ENCODE results near the gene ZMYND11. TPM values are rescaled to one million over a fixed set of nuclear protein-coding genes. Genes with fewer than 3 reads are reported as not detected.
"Not testable (repeated sequence)": the region's sequence is repeated elsewhere in the genome, so short reads cannot be mapped to it uniquely, and the experiment has no call there.

The ZMYND11 gene
- total RNA-seq, 2 donors from 2014 or later = 60.2 to 61.1 TPM

DNA sequence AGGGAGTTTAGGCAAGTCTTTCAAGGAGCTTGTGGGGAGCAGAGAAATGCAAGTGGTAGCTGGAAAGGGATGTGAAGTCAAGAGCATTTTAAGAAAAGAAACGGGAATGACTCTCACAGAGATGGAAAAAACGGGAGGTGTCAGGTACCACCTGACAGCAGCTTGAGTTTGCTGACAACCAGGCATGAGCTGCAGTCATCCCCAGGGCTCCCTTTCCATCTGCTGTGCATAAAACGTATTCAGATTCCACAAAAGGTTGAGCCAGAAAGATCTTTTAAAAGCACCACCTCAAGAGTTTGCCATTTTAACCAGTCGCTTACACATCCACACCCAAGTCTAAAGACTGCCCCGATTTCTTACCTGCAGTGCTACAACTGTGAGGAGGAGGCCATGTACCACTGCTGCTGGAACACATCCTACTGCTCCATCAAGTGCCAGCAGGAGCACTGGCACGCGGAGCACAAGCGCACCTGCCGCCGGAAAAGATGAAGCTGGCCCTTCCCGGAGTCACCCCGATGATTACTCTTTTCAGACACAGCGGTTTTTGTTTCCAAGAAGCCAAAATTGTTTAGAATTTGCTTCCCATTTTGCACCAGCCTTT, 116.8 kb downstream of the ZMYND11 start:
- Histone ChIP-seq H3K27ac (no peak overlapping the region), H3K4me3 (no peak overlapping the region), H3K36me3 (peaks cover 53% of the 10 kb centered on the region), H3K27me3 (no peaks in the 10 kb centered on the region), H3K9me3 (no peaks in the 10 kb centered on the region), H3K4me1 (no peaks in the 10 kb centered on the region)
- TF ChIP-seq, protein P1, sequence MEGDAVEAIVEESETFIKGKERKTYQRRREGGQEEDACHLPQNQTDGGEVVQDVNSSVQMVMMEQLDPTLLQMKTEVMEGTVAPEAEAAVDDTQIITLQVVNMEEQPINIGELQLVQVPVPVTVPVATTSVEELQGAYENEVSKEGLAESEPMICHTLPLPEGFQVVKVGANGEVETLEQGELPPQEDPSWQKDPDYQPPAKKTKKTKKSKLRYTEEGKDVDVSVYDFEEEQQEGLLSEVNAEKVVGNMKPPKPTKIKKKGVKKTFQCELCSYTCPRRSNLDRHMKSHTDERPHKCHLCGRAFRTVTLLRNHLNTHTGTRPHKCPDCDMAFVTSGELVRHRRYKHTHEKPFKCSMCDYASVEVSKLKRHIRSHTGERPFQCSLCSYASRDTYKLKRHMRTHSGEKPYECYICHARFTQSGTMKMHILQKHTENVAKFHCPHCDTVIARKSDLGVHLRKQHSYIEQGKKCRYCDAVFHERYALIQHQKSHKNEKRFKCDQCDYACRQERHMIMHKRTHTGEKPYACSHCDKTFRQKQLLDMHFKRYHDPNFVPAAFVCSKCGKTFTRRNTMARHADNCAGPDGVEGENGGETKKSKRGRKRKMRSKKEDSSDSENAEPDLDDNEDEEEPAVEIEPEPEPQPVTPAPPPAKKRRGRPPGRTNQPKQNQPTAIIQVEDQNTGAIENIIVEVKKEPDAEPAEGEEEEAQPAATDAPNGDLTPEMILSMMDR (IDR thresholded peaks at IDR 0.05) = no peak
- DNase-seq (ENCODE audit: low spot score) = no peak

DNA sequence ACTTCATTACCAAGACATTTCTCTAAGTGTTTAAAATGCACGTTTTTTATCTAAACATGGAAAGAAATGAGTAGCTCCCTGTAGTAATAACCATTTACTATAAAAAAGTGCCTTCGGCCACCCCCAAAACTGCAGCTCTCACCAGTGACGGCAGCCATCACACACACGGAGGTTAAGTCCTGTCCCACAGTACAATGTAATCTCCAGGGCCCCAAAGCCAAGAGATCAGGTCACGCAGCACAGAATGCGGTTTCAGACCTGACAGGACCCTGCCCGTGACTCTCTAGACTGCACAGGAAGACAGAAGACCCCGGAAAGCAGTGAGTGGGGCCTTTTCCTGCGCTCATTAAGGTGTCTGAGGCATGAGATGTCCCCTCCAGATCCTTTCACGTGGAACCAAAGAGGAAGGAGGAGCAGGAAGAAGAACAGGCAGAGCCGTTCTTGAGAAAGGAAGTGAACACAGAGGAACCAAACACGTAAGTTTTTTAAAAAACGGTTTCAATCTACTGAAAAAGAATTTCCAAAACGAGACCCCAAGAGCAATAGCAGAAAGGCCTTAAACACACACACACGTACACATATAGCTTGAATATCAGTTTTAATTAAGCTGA, 125.7 kb downstream of the ZMYND11 start:
- no peaks in the 10 kb centered on the region for H3K4me1 ChIP-seq
- no peaks in the 10 kb centered on the region for H3K9me3 ChIP-seq
- no peaks in the 10 kb centered on the region for H3K27me3 ChIP-seq
- no peak overlapping the region for H3K4me3 ChIP-seq
- no peaks in the 10 kb centered on the region for H3K36me3 ChIP-seq
- DNase-seq (ENCODE audit: low spot score) = no peak
- H3K27ac ChIP-seq = no peak overlapping the region
- TF ChIP-seq, protein P1 (IDR thresholded peaks at IDR 0.05) = no peak

DNA sequence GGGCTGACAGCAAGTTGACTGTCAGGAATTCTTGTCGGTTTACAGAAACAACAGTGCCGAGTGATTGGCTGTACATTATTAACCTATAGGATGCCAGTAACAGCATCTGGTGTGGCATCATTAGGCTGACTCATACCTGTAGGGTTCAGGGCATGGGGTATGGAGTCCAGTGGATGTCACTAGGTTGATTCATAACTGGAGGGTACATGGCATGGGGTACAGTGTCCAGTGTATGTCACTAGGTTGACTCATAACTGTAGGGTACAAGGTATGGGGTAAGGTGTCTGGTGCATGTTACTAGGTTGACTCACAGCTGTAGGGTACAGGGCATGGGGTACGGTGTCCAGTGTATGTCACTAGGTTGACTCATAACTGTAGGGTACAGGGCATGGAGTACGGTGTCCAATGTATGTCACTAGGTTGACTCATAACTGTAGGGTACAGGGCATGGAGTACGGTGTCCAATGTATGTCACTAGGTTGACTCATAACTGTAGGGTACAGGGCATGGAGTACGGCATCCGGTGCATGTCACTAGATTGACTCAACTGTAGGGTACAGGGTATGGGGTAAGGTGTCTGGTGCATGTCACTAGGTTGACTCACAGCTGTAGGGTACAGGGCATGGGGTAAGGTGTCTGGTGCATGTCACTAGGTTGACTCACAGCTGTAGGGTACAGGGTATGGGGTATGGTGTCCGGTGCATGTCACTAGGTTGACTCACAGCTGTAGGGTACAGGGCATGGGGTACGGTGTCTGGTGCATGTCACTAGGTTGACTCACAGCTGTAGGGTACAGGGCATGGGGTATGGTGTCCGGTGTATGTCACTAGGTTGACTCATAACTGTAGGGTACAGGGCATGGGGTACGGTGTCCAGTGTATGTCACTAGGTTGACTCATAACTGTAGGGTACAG, 129.2 kb downstream of the ZMYND11 start:
- not testable (repeated sequence) for H3K36me3 ChIP-seq; H3K9me3 ChIP-seq; DNase-seq (ENCODE audit: low spot score); H3K4me3 ChIP-seq; H3K4me1 ChIP-seq; H3K27me3 ChIP-seq; H3K27ac ChIP-seq

DNA sequence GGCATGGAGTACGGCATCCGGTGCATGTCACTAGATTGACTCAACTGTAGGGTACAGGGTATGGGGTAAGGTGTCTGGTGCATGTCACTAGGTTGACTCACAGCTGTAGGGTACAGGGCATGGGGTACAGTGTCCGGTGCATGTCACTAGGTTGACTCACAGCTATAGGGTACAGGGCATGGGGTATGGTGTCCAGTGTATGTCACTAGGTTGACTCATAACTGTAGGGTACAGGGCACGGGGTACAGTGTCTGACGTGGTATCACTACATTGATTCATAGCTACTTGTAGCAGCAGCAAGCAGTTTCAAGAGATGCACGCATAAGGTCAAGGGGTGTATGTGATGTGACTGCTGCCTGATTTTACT, 129.8 kb downstream of the ZMYND11 start:
- DNase-seq (ENCODE audit: low spot score); H3K9me3 ChIP-seq; H3K4me1 ChIP-seq; H3K4me3 ChIP-seq; H3K27ac ChIP-seq; H3K36me3 ChIP-seq; H3K27me3 ChIP-seq: not testable (repeated sequence)

DNA sequence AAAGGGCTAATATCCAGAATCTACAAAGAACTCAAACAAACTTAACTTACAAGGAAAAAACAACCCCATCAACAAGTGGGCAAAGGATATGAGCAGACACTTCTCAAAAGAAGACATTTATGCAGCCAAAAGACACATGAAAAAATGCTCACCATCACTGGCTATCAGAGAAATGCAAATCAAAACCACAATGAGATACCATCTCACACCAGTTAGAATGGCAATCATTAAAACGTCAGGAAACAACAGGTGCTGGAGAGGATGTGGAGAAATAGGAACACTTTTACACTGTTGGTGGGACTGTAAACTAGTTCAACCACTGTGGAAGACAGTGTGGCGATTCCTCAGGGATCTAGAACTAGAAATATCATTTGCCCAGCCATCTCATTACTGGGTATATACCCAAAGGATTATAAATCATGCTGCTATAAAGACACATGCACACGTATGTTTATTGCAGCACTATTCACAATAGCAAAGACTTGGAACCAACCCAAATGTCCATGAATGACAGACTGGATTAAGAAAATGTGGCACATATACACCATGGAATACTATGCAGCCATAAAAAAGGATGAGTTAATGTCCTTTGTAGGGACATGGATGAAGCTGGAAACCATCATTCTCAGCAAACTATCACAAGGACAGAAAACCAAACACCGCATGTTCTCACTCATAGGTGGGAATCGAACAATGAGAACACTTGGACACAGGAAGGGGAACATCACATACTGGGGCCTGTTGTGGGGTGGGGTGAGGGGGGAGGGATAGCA, 130.7 kb downstream of the ZMYND11 start:
- H3K9me3 ChIP-seq; H3K4me1 ChIP-seq; H3K36me3 ChIP-seq; H3K4me3 ChIP-seq; H3K27ac ChIP-seq; H3K27me3 ChIP-seq; DNase-seq (ENCODE audit: low spot score): not testable (repeated sequence)

DNA sequence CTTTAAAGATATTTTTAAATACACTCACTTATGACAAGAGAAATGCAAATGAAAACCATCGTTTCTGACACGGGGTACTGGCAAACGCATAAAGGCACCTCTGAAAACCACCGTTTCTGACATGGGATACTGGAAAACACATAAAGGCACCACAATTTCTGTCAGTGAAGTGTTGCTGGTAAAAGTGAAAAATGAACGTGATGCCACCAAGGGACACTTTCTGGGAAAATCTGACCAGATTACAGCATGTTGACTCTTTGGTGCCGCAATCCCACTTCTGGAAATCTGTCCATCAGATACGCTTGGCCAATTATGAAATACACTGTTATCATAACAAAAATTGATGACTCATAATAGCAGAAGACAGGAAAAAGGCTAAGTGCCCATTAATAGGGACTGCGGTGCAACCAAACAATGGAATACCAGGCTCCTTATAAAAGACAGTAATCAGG, 131.7 kb downstream of the ZMYND11 start:
- Histone ChIP-seq H3K9me3 (no peaks in the 10 kb centered on the region), H3K27me3 (no peaks in the 10 kb centered on the region), H3K27ac (no peak overlapping the region), H3K4me3 (no peak overlapping the region), H3K4me1 (no peaks in the 10 kb centered on the region), H3K36me3 (no peaks in the 10 kb centered on the region)
- TF ChIP-seq, protein P1 (IDR thresholded peaks at IDR 0.05) = no peak
- DNase-seq (ENCODE audit: low spot score) = no peak

DNA sequence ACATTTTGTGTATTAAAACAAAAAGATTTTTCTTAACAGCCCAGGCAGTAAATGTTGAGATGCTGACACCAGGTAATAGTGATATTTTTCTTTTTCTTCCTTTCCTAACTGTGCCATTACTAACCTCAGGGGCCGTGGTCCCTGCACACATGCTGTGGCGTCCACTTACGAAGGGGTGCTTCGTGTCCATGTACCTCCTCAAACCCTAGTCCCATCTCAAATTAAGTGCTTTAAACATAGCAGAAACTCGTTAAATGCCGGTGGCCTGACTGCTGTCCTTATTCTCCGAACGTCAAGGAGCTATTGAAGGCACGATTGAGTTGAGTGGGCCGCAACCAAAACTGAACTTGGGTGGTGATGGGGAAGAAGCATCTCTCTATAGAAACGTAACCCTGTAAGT, 132.4 kb downstream of the ZMYND11 start:
- Histone ChIP-seq H3K27me3 (no peaks in the 10 kb centered on the region), H3K27ac (no peak overlapping the region), H3K36me3 (no peaks in the 10 kb centered on the region), H3K4me1 (no peaks in the 10 kb centered on the region), H3K4me3 (no peak overlapping the region), H3K9me3 (no peaks in the 10 kb centered on the region)
- no peak for DNase-seq (ENCODE audit: low spot score)
- TF ChIP-seq, protein P1 (IDR thresholded peaks at IDR 0.05) = no peak

All from right atrium auricular region (tissue), 2 donors.